NCI-H1930 (cell line): ENCODE results near the gene ERC2.
"Not testable (repeated sequence)": the region's sequence is repeated elsewhere in the genome, so short reads cannot be mapped to it uniquely, and the experiment has no call there.

ENCODE experiments used
- DNase-seq, 2 experiments: peaks; one replicate each; lab custom pipeline; 2025; lab: John Stamatoyannopoulos, UW

ERC2 gene

DNA sequence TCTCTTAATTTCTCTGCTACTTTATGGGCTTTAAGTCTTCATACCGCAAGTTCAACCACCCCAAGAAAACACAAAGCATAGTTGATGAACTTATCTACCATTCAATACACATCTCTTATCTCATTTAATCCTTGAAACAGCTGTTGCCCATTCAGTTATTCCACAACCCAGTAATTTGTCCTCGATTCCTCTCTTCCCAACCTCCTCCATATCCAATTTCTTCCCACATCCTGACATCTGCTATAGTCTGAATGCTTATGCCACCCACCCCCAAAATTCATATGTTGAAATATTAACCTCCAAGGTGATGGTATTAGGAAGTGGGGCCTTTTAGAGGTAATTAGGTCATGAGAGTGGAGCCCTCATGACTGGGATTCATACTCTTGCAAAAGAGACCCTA is 345.4 kb downstream of the ERC2 start:
- no peak for DNase-seq

- DNase-seq: no peak
Measured at GRCh38 chr3:56121716-56122115, 346.6 kb downstream of the ERC2 start.

DNA sequence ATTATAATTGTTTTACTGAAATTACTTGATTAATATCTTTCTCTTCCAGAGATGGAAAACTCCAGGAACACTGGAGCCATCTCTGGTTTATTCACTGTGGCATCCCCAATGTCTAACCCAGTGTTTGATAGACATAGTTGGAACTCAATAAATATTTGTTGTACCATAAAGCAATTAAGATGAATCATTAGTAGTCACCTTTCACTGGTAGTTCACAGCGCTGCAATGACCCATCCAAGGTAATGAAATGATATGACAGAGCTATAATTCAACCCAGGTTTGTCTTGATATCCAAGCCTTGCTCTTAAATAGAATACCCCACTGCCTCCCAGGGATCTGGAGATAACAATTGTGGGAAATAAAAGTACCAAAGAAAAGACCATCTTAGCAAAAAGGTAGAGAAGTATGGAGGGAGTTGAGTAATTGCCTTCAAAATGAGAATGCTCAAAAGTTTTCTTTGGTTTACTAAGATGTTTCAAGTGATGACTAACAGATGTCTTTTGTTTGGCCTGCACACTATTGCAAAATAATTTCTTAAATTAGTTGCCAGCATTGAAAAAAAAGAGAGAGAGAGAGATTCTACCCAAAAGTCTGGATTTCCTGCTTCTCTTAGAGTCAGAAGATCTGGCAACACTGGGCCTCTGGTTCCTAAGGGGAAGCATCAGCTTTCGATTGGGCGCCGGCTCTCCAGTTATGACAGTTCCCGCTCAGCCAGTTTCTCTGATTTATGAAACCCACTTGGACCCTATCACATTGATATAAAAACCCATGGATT is 348.5 kb downstream of the ERC2 start:
- no peak for DNase-seq

DNA sequence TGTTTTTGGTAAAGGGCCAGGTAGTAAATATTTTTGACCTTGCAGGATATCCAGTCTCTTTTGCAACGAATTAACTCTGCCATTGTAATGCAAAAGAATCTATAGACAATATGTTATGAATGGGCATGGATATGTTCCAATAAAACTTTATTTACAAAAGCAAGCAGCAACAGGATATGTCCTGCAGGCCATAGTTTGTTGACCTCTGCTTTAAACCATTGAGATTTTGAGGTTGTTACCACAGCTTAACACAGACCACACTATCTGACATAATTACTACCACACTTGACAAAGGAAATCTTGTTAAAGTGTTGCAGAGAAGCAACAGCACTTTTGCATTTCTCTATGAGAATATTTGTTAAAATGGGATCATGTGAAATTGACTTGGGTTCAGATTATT is 349.3 kb downstream of the ERC2 start:
- DNase-seq: no peak

GRCh38 chr3:56115698-56116097 is 352.6 kb downstream of the ERC2 start:
- DNase-seq: no peak

- DNase-seq: no peak
Measured at GRCh38 chr3:56115199-56115598, 353.1 kb downstream of the ERC2 start.

DNA sequence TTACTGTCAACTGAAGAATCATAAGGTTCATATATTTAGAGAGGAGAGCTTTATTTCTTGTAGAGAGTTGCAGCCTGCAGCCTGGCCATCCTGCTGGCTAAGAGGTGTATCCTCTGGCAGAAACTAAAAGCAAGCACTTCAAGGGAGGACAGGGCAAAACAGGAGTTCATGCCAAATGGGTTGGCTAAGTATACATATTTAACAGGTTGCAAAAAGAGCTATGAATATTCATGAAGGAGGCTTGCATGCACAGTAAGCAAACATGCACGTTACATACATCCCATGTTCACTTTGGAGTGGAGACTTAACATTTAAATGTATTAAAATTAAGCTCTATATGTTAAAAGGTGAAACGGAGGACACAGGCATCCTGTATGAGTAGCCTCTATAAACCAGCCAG is 354.4 kb downstream of the ERC2 start:
- DNase-seq: no peak

- no peak for DNase-seq
Measured at GRCh38 chr3:56113231-56113630, 355.0 kb downstream of the ERC2 start.

GRCh38 chr3:56111606-56112304 is 356.5 kb downstream of the ERC2 start:
- no peak for DNase-seq

DNA sequence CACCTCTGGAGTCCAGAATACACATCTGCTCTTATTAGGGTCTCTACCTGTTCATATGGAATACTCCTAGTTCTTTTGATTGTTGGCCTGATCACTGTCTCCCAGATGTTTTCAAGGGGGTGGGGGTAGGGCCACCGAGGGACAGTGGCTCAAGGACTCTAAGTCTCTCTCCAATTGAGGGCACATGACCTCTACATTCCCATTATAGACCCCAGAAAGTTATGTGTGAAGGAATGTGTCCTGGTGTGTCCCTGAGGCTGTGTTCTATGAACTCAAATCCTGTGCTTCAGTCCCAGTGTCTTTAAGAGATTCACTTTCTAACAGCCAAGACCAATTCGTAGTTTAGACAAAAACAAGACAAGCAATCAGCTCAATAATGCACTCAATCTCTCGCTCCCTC is 357.4 kb downstream of the ERC2 start:
- DNase-seq: no peak

DNA sequence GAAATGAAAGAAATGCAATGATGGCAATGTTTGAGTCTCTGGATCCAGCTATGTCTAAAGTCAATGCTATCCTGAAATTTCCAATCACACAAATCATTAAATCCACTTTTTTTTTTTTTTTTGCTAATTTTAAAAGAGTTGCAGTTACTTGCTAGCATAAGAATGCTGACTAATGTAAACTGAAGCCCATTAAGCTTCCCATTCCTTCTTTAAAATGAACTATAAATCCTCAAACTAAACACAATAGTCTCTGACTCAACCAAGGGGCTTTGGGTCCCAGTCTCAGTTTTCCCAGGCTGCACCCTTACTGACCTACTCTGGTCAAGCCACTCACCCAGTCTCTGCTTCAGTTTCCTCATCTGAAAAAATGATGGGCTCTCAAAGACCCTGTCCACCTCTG is 361.1 kb downstream of the ERC2 start:
- no peak for DNase-seq

GRCh38 chr3:56102032-56102431 is 366.2 kb downstream of the ERC2 start:
- DNase-seq: no peak

- DNase-seq: no peak
Measured at GRCh38 chr3:56101576-56101975, 366.7 kb downstream of the ERC2 start.

- no peak for DNase-seq
Measured at GRCh38 chr3:56096999-56097398, 371.3 kb downstream of the ERC2 start.

GRCh38 chr3:56094170-56094569 is 374.1 kb downstream of the ERC2 start:
- DNase-seq: no peak

DNA sequence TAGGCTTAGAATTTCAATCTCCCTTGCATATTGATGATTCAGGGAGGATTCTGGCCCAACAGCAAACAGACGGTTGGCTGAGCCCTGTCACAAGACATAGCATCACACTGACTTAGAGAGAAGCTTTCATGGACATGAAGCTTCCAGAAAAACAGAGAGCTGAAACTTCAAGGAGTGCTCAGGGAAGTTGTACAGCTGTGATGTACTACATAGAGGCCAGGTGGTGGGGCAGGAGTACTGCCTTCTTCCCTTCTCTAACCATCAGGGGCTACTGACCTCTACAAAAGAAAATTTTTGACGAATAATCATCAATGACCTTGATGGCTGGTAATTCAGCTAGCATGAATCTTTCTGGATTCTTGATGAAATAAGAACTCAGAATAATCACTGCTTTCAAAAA is 378.5 kb downstream of the ERC2 start:
- DNase-seq: no peak

DNA sequence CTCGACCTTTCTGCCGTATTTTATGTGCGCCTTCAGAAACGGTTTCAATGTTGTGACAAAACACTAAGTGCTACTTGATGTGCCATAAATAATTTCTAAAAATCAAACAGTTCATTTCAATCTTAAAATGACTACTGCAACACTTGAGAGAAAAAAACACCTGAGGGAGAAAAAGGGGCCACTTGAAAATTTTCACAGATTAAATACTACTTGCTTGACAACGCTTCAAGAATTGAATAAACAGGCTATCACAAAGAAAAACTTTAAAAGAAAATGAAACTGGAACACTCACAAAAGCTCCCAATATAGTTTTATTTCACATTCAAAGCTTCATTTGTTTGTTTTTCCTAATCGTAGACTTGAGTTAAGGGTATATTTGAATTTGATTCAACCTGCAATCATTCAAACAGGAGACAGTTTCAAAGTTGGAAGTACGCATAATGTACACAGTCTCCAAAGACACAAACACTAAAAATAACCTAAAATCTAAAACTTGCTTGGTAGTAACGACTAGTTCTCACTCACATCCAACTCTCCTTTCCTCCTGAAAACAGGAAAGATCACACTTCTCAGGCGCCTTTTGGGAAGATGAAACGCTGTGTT is 380.7 kb downstream of the ERC2 start:
- DNase-seq: no peak

DNA sequence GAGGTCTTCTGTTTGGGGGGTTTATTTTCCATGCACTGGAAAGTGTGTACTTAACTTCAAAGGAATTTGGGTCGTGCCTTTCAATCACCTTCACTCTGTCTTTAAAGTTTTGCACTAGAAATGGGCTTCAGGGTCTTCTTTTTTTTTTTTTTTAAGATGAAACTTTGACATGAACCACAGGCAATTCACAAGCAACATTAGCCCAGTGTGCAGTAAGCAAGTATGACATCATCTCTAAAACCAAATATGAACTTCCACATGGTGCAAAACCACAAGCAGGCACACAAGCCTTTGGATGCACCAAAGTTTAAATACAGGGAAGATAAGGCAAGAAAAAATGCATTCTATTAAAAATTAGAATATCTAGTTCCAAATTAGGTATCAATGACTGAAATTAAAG is 381.9 kb downstream of the ERC2 start:
- DNase-seq: no peak

DNA sequence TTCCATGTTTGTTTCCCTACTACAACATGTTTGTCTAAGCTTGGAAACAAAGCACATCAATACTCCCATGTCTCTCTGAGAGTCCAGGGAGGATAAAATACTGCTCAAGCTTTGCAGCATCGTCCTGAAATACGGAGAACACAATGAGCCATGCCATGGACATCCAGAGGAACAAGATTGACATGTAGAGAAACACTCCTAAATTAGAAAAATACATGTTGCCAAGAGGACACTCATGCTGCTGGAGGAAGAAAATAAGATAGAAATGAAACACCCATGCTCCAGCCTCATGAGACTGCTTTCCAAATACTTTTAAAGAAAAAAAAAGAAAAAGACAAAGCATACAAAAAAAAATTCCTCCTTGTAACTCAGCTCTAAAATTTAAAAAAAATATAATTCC is 387.0 kb downstream of the ERC2 start:
- no peak for DNase-seq

- no peak for DNase-seq
Measured at GRCh38 chr3:56076746-56077145, 391.5 kb downstream of the ERC2 start.

- no peak for DNase-seq
Measured at GRCh38 chr3:56075089-56075488, 393.2 kb downstream of the ERC2 start.

- DNase-seq: no peak
Measured at GRCh38 chr3:56069766-56070165, 398.5 kb downstream of the ERC2 start.

DNA sequence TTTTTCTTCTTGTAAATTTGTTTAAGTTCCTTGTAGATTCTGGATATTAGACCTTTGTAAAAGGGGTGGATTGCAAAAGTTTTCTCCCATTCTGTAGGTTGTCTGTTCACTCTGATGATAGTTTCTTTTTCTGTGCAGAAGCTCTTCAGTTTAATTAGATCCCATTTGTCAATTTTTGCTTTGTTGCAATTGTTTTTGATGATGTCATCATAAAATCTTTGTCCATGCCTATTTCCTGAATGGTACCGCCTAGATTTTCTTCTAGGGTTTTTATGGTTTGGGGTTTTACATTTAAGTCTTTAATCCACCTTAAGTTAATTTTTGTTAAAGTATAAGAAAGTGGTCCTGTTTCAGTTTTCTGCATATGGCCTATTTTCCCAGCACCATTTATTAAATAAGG is 401.9 kb downstream of the ERC2 start:
- not testable (repeated sequence) for DNase-seq
